GM23338 (cell line): ENCODE measurements around the gene NBAS. TPM values are rescaled to one million over a fixed set of nuclear protein-coding genes. Genes with fewer than 3 reads are reported as not detected.

Experiments used
- ATAC-seq: fragments of 200-7000 bp; cut with Tn5 transposase; 3 replicates; pipeline ENCODE4 v1.9.1; 2020
- DNase-seq: peaks from one replicate; pipeline ENCODE4 v3.0.0-alpha.2; 2015; ENCODE audit warnings: low spot score
- H2AFZ ChIP-seq: fragments of 200-600 bp; sonication (generic); 2 replicates; pipeline ENCODE4 v1.8.0; 2016; ENCODE audit warnings: antibody characterized with exemption, mild to moderate bottlenecking, moderate library complexity
- H3F3A ChIP-seq: fragments of 200-600 bp; sonication (generic); replicated peaks from 2 replicates; pipeline ENCODE4 v1.8.0; 2017; ENCODE audit warnings: antibody characterized with exemption, mixed run types, low read depth
- H3K27ac ChIP-seq: fragments of 200-600 bp; sonication (generic); 2 replicates; pipeline ENCODE4 v1.6.1; 2016; ENCODE audit warnings: low read depth
- H3K27me3 ChIP-seq: fragments of 200-600 bp; sonication (generic); 2 replicates; pipeline ENCODE4 v1.8.0; 2016; ENCODE audit warnings: mild to moderate bottlenecking, mixed run types, moderate library complexity; ENCODE audit not compliant: insufficient read depth
- H3K36me3 ChIP-seq: fragments of 200-600 bp; sonication (generic); 2 replicates; pipeline ENCODE4 v1.8.0; 2016; ENCODE audit warnings: mild to moderate bottlenecking; ENCODE audit not compliant: insufficient read depth
- H3K4me1 ChIP-seq: fragments of 200-600 bp; sonication (generic); 2 replicates; pipeline ENCODE4 v1.8.0; 2016; ENCODE audit warnings: mild to moderate bottlenecking, moderate library complexity; ENCODE audit not compliant: insufficient read depth
- H3K4me2 ChIP-seq: fragments of 200-600 bp; sonication (generic); 2 replicates; pipeline ENCODE4 v1.7.1; 2017; ENCODE audit warnings: mixed run types
- H3K4me3 ChIP-seq: fragments of 200-600 bp; sonication (generic); 2 replicates; pipeline ENCODE4 v1.6.1; 2016; ENCODE audit warnings: mixed run types
- H3K79me2 ChIP-seq: fragments of 200-600 bp; sonication (generic); replicated peaks from 2 replicates; pipeline ENCODE4 v1.8.0; 2017; ENCODE audit warnings: mild to moderate bottlenecking; ENCODE audit not compliant: insufficient read depth
- H3K9me2 ChIP-seq: fragments of 200-600 bp; sonication (generic); 2 replicates; pipeline ENCODE4 v1.8.0; 2017; ENCODE audit not compliant: insufficient read depth
- H4K20me1 ChIP-seq: fragments of 200-600 bp; sonication (generic); replicated peaks from 2 replicates; pipeline ENCODE4 v1.8.0; 2017; ENCODE audit warnings: mild to moderate bottlenecking; ENCODE audit not compliant: insufficient read depth
- H3K27ac Mint-ChIP-seq: 2 replicates; pipeline ENCODE4 v1.8.0; 2020; ENCODE audit warnings: inconsistent platforms, mild to moderate bottlenecking, moderate library complexity, mixed read lengths
- H3K27me3 Mint-ChIP-seq: 3 replicates; pipeline ENCODE4 v1.8.0; 2022; ENCODE audit warnings: low read depth, mild to moderate bottlenecking, moderate library complexity, mixed read lengths, inconsistent platforms; ENCODE audit not compliant: insufficient read depth, poor library complexity
- H3K36me3 Mint-ChIP-seq: 3 replicates; pipeline ENCODE4 v1.8.0; 2021; ENCODE audit warnings: low read depth, mild to moderate bottlenecking, inconsistent platforms, moderate library complexity, mixed read lengths
- H3K4me1 Mint-ChIP-seq: 3 replicates; pipeline ENCODE4 v1.8.0; 2020; ENCODE audit warnings: mild to moderate bottlenecking, inconsistent platforms, mixed read lengths
- H3K4me3 Mint-ChIP-seq: 3 replicates; pipeline ENCODE4 v1.8.0; 2021; ENCODE audit warnings: moderate library complexity, mild to moderate bottlenecking, inconsistent platforms, mixed read lengths
- H3K9me3 Mint-ChIP-seq: 3 replicates; pipeline ENCODE4 v1.8.0; 2020; ENCODE audit warnings: moderate library complexity, mild to moderate bottlenecking, inconsistent platforms, mixed read lengths
- CTCF ChIP-seq, 2 experiments: fragments of 200-600 bp in 1 of 2; sonication (generic) in 1 of 2; conservative IDR thresholded peaks; 2 replicates each; pipeline versions ENCODE4 v1.5.1 to v1.6.1; 2016 to 2017; ENCODE audit warnings: antibody characterized with exemption in 2 of 2, low read depth in 2 of 2, mild to moderate bottlenecking in 2 of 2, moderate library complexity in 1 of 2
- JUNB ChIP-seq: IDR thresholded peaks from one replicate; pipeline ENCODE4 v1.6.1; 2016; ENCODE audit warnings: antibody characterized with exemption; ENCODE audit not compliant: unreplicated experiment
- ZNF114 ChIP-seq: fragments of 250-450 bp; sonication (Bioruptor Pico); IDR thresholded peaks from 2 replicates; pipeline ENCODE4 v1.5.0; 2020; ENCODE audit warnings: mild to moderate bottlenecking, moderate library complexity
- polyA plus RNA-seq: library from polyadenylated mRNA; unstranded; fragments of >200 nt; fragmentation: Nextera tagmentation; extraction: Ambion mirVana; gene quantifications from 2 replicates; pipeline ENCODE4 v1.2.1, GENCODE V29; 2016
- total RNA-seq: library from RNA; depleted of rRNA; stranded (reverse); fragments of >200 nt; shearing (Covaris generic); gene quantifications from 2 replicates; pipeline ENCODE4 v1.2.3, GENCODE V29; 2014
- TF ChIP-seq, protein P1 (sequence below): fragments of 250-450 bp; sonication (Bioruptor Pico); IDR thresholded peaks from 2 replicates; pipeline ENCODE4 v1.5.0; 2020; ENCODE audit warnings: mild to moderate bottlenecking, moderate library complexity

Gene NBAS
- total and polyA plus RNA-seq, 2 experiments from 2014 or later: 24.8 to 38.9 TPM

DNA sequence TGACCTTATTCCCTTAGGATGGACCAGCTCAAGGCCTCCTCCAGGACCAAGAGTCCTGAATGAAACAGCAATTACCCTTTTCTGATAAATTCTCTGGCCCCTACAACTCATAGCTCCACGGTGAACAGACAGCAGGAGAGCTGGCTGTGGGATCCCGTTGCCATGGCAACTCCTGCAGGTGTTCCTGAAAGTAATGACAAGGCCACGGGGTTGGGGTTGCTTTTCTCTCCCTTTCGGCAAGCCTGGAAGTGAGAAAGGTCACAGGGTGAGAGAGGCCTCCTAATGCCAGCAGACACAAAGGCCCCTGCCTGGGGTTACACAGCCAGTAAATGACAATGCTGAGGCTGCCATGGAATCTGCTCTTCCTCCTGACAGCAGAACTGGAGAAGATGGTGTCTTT is 403.0 kb downstream of the NBAS start:
- Mint-ChIP-seq H3K9me3 (peaks cover 3% of the 10 kb centered on the region; the same call in 1 of the 3 replicates), H3K27ac (no peak overlapping the region), H3K36me3 (0 out of 3 replicates have a peak, but pooled peaks cover under 1% of the 10 kb centered on the region), H3K4me3 (no peak overlapping the region), H3K4me1 (peaks cover 34% of the 10 kb centered on the region), H3K27me3 (peaks cover 9% of the 10 kb centered on the region)
- H3K36me3 ChIP-seq: no peaks in the 10 kb centered on the region
- no peaks in the 10 kb centered on the region for H3K27me3 ChIP-seq
- H3K4me1 ChIP-seq: peaks cover 4% of the 10 kb centered on the region; the same call in 1 of the 2 replicates
- H3K79me2 ChIP-seq: no peaks in the 10 kb centered on the region
- no peaks in the 10 kb centered on the region for H4K20me1 ChIP-seq
- DNase-seq (peak; percentile 64), ATAC-seq (peak; percentile 70)
- H3K4me2 ChIP-seq: no peak overlapping the region
- no peaks in the 10 kb centered on the region for H3K9me2 ChIP-seq
- H3K27ac ChIP-seq: no peak overlapping the region
- H2AFZ ChIP-seq: no peak overlapping the region
- H3K4me3 ChIP-seq: no peak overlapping the region
- no peak for TF ChIP-seq JUNB
- H3F3A ChIP-seq: no peaks in the 10 kb centered on the region

GRCh38 chr2:15155959-15156574 is 405.1 kb downstream of the NBAS start:
- Mint-ChIP-seq H3K4me1 (peaks cover 23% of the 10 kb centered on the region), H3K27me3 (peaks cover 9% of the 10 kb centered on the region), H3K4me3 (no peak overlapping the region), H3K36me3 (0 out of 3 replicates have a peak, but pooled peaks cover 6% of the 10 kb centered on the region), H3K27ac (no peak overlapping the region), H3K9me3 (peaks cover 8% of the 10 kb centered on the region; the same call in 1 of the 3 replicates)
- Histone ChIP-seq H3K9me2 (no peaks in the 10 kb centered on the region), H4K20me1 (no peaks in the 10 kb centered on the region), H3K27me3 (no peaks in the 10 kb centered on the region), H3K4me2 (no peak overlapping the region), H3K79me2 (no peaks in the 10 kb centered on the region), H3K4me3 (no peak overlapping the region), H3F3A (no peaks in the 10 kb centered on the region), H3K36me3 (no peaks in the 10 kb centered on the region), H3K27ac (no peak overlapping the region), H2AFZ (no peak overlapping the region), H3K4me1 (no peaks in the 10 kb centered on the region; the same call in 1 of the 2 replicates)
- DNase-seq: peak; percentile 25
- no peak for TF ChIP-seq CTCF (conservative IDR thresholded peaks at IDR 0.05; ENCODE audit: low read depth in 2 of 2)
- no peak for TF ChIP-seq ZNF114 (CRISPR knock-in tag)
- TF ChIP-seq, protein P1, sequence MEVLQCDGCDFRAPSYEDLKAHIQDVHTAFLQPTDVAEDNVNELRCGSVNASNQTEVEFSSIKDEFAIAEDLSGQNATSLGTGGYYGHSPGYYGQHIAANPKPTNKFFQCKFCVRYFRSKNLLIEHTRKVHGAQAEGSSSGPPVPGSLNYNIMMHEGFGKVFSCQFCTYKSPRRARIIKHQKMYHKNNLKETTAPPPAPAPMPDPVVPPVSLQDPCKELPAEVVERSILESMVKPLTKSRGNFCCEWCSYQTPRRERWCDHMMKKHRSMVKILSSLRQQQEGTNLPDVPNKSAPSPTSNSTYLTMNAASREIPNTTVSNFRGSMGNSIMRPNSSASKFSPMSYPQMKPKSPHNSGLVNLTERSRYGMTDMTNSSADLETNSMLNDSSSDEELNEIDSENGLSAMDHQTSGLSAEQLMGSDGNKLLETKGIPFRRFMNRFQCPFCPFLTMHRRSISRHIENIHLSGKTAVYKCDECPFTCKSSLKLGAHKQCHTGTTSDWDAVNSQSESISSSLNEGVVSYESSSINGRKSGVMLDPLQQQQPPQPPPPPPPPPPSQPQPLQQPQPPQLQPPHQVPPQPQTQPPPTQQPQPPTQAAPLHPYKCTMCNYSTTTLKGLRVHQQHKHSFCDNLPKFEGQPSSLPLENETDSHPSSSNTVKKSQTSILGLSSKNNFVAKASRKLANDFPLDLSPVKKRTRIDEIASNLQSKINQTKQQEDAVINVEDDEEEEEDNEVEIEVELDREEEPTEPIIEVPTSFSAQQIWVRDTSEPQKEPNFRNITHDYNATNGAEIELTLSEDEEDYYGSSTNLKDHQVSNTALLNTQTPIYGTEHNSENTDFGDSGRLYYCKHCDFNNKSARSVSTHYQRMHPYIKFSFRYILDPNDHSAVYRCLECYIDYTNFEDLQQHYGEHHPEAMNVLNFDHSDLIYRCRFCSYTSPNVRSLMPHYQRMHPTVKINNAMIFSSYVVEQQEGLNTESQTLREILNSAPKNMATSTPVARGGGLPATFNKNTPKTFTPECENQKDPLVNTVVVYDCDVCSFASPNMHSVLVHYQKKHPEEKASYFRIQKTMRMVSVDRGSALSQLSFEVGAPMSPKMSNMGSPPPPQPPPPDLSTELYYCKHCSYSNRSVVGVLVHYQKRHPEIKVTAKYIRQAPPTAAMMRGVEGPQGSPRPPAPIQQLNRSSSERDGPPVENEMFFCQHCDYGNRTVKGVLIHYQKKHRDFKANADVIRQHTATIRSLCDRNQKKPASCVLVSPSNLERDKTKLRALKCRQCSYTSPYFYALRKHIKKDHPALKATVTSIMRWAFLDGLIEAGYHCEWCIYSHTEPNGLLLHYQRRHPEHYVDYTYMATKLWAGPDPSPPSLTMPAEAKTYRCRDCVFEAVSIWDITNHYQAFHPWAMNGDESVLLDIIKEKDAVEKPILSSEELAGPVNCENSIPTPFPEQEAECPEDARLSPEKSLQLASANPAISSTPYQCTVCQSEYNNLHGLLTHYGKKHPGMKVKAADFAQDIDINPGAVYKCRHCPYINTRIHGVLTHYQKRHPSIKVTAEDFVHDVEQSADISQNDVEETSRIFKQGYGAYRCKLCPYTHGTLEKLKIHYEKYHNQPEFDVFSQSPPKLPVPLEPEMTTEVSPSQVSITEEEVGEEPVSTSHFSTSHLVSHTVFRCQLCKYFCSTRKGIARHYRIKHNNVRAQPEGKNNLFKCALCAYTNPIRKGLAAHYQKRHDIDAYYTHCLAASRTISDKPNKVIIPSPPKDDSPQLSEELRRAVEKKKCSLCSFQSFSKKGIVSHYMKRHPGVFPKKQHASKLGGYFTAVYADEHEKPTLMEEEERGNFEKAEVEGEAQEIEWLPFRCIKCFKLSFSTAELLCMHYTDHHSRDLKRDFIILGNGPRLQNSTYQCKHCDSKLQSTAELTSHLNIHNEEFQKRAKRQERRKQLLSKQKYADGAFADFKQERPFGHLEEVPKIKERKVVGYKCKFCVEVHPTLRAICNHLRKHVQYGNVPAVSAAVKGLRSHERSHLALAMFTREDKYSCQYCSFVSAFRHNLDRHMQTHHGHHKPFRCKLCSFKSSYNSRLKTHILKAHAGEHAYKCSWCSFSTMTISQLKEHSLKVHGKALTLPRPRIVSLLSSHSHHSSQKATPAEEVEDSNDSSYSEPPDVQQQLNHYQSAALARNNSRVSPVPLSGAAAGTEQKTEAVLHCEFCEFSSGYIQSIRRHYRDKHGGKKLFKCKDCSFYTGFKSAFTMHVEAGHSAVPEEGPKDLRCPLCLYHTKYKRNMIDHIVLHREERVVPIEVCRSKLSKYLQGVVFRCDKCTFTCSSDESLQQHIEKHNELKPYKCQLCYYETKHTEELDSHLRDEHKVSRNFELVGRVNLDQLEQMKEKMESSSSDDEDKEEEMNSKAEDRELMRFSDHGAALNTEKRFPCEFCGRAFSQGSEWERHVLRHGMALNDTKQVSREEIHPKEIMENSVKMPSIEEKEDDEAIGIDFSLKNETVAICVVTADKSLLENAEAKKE (CRISPR knock-in tag): peak; percentile 75; the same call in 1 of the 2 replicates
- peak; percentile 83 for ATAC-seq
